Measurements from ENCODE around the gene PPP4R1.
"Not testable (repeated sequence)": the region's sequence is repeated elsewhere in the genome, so short reads cannot be mapped to it uniquely, and the experiment has no call there.

DNA sequence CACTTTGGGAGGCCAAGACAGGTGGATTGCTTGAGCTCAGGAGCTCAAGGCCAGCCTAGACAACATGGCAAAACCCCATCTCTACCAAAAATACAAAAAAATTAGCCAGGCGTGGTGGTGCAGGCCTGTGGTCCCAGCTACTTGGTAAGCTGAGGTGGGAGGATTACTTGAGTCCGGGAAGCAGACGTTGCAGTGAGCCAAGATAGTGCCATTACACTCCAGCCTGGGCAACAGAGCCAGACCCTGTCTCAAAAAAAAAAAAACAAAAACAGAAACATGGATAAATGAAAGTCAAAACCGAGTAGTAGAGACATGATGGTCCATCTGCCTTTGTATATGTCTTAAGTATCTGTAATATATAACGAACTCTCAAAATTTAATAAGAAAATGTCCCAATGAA, 7.2 kb downstream of the PPP4R1 start:
- TF ChIP-seq, protein P1, sequence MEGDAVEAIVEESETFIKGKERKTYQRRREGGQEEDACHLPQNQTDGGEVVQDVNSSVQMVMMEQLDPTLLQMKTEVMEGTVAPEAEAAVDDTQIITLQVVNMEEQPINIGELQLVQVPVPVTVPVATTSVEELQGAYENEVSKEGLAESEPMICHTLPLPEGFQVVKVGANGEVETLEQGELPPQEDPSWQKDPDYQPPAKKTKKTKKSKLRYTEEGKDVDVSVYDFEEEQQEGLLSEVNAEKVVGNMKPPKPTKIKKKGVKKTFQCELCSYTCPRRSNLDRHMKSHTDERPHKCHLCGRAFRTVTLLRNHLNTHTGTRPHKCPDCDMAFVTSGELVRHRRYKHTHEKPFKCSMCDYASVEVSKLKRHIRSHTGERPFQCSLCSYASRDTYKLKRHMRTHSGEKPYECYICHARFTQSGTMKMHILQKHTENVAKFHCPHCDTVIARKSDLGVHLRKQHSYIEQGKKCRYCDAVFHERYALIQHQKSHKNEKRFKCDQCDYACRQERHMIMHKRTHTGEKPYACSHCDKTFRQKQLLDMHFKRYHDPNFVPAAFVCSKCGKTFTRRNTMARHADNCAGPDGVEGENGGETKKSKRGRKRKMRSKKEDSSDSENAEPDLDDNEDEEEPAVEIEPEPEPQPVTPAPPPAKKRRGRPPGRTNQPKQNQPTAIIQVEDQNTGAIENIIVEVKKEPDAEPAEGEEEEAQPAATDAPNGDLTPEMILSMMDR (IDR thresholded peaks at IDR 0.05; ENCODE audit: insufficient read depth, low read depth, low read length), result not testable (repeated sequence)
- TF ChIP-seq EZH2 (IDR thresholded peaks at IDR 0.05; ENCODE audit: insufficient read depth, low read length), result not testable (repeated sequence)

Data from astrocyte (in vitro differentiated cells and primary cell).